SK-N-MC (cell line): Measurements from ENCODE around the gene AOC3.
"Not testable (repeated sequence)": the region's sequence is repeated elsewhere in the genome, so short reads cannot be mapped to it uniquely, and the experiment has no call there.

Source experiments
- DNase-seq: peaks from one replicate; pipeline ENCODE4 v3.0.0-alpha.2; 2011; ENCODE audit warnings: low read depth, low spot score
- H3K27ac ChIP-seq: fragments of 200-600 bp; sonication (generic); 2 replicates; pipeline ENCODE4 v1.5.1; 2016; ENCODE audit warnings: mixed run types
- H3K36me3 ChIP-seq: fragments of 200-600 bp; sonication (generic); 2 replicates; pipeline ENCODE4 v1.6.1; 2017; ENCODE audit warnings: antibody characterized with exemption, low read length, mixed read lengths; ENCODE audit not compliant: insufficient read depth
- H3K4me3 ChIP-seq: fragments of 200-600 bp; sonication (generic); 2 replicates; pipeline ENCODE4 v1.5.1; 2016
- H3K9ac ChIP-seq: fragments of 200-600 bp; sonication (generic); 2 replicates; pipeline ENCODE4 v1.8.0; 2017; ENCODE audit warnings: mixed run types, mixed read lengths; ENCODE audit not compliant: insufficient read length
- H3K9me3 ChIP-seq: fragments of 200-600 bp; sonication (generic); 2 replicates; pipeline ENCODE4 v1.6.1; 2017; ENCODE audit warnings: low read depth, mild to moderate bottlenecking, antibody characterized with exemption, low read length, moderate library complexity, mixed read lengths
- EZH2 ChIP-seq: fragments of 200-600 bp; sonication (generic); IDR thresholded peaks from one replicate; pipeline ENCODE4 v1.6.1; 2017; ENCODE audit warnings: antibody characterized with exemption
- FOXP2 ChIP-seq: optimal IDR thresholded peaks from 2 replicates; pipeline ENCODE3; 2011; ENCODE audit warnings: mild to moderate bottlenecking, moderate library complexity; ENCODE audit not compliant: insufficient read depth; ENCODE audit errors: extremely low read length, control extremely low read depth
- POLR2AphosphoS5 ChIP-seq: IDR thresholded peaks from 2 replicates; pipeline ENCODE4 v1.6.1; 2012; ENCODE audit warnings: mild to moderate bottlenecking, low read depth, low read length, borderline replicate concordance

Gene AOC3

DNA sequence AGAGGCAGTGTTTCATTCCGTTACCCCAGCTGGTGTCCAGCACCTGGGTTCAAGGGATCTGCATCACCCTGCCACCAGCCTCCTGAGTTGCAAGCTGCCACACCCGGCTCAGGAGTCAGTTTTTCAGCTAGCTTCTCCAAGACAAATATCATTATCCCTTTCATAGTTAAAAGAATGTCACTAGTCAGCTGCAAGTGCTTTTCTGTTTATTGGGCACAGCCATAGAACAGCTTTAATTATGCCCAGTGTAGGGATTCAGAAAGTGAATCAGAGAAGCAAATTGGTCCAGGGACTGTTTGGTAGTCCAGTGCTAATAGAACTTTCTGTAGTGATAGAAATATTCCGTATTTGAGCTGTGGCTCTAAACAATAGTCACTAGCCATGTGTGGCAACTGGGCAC, 2.9 kb upstream of the AOC3 start:
- Histone ChIP-seq H3K9me3 (no peaks in the 10 kb centered on the region), H3K27ac (no peak overlapping the region)
- DNase-seq: no peak

GRCh38 chr17:42849031-42849430, 2.0 kb upstream of the AOC3 start:
- DNase-seq: no peak
- TF ChIP-seq POLR2AphosphoS5 (no peak), EZH2 (no peak), FOXP2 (no peak)
- Histone ChIP-seq H3K27ac (no peak overlapping the region), H3K9ac (no peak overlapping the region), H3K4me3 (no peak overlapping the region), H3K36me3 (peaks cover 12% of the 10 kb centered on the region), H3K9me3 (no peaks in the 10 kb centered on the region)

More for the DNA sequence above, 2.9 kb upstream of the AOC3 start:
- no peak overlapping the region for H3K4me3 ChIP-seq
- H3K36me3 ChIP-seq: peaks cover 22% of the 10 kb centered on the region
- no peak overlapping the region for H3K9ac ChIP-seq
- TF ChIP-seq FOXP2: no peak

DNA sequence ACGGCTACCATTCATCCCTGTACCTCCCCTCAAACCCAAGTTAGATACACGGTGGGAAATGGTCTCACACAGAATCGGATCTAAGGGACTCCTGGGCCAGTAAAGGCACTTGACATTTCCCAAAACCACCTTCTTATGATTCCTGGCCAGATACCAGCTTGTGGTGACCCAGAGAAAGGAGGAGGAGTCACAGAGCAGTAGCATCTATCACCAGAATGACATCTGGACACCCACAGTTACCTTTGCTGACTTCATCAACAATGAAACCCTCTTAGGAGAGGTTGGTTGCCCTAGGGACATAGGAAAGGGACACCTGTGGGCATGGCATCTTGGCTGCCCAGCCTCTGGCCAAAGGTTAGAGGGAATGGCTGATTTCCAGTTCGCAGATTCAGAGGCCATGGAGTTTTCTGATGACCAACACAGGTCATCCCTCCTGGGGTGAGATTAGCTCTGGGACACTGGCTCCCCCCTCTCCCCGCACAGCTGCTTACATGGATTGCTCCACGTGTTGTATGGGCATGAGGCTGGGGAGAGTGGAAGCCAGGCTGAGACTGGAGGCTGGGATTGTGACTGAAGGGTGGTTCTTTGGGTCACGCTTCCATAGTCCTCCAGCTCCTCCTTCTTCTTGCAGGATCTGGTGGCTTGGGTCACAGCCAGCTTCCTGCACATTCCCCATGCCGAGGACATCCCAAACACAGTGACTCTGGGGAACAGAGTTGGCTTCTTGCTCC, 1.4 kb upstream of the AOC3 start:
- H3K4me3 ChIP-seq: no peak overlapping the region
- DNase-seq: no peak
- H3K36me3 ChIP-seq: peaks cover 7% of the 10 kb centered on the region; the same call in 1 of the 2 replicates
- no peaks in the 10 kb centered on the region for H3K9me3 ChIP-seq
- TF ChIP-seq EZH2: no peak
- TF ChIP-seq FOXP2: no peak
- TF ChIP-seq POLR2AphosphoS5: no peak
- H3K9ac ChIP-seq: no peak overlapping the region
- no peak overlapping the region for H3K27ac ChIP-seq

DNA sequence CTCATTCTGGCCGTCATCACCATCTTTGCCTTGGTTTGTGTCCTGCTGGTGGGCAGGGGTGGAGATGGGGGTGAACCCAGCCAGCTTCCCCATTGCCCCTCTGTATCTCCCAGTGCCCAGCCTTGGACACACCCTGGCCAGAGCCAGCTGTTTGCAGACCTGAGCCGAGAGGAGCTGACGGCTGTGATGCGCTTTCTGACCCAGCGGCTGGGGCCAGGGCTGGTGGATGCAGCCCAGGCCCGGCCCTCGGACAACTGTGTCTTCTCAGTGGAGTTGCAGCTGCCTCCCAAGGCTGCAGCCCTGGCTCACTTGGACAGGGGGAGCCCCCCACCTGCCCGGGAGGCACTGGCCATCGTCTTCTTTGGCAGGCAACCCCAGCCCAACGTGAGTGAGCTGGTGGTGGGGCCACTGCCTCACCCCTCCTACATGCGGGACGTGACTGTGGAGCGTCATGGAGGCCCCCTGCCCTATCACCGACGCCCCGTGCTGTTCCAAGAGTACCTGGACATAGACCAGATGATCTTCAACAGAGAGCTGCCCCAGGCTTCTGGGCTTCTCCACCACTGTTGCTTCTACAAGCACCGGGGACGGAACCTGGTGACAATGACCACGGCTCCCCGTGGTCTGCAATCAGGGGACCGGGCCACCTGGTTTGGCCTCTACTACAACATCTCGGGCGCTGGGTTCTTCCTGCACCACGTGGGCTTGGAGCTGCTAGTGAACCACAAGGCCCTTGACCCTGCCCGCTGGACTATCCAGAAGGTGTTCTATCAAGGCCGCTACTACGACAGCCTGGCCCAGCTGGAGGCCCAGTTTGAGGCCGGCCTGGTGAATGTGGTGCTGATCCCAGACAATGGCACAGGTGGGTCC, 607 bp downstream of the AOC3 start:
- H3K9me3 ChIP-seq, DNase-seq, H3K36me3 ChIP-seq, H3K4me3 ChIP-seq, H3K27ac ChIP-seq, H3K9ac ChIP-seq: not testable (repeated sequence)

GRCh38 chr17:42852351-42852750, 1.4 kb downstream of the AOC3 start:
- H3K27ac ChIP-seq: no peak overlapping the region
- H3K9ac ChIP-seq: no peak overlapping the region
- TF ChIP-seq EZH2 (no peak), FOXP2 (no peak), POLR2AphosphoS5 (no peak)
- DNase-seq: no peak
- H3K36me3 ChIP-seq: no peaks in the 10 kb centered on the region
- no peaks in the 10 kb centered on the region for H3K9me3 ChIP-seq
- H3K4me3 ChIP-seq: no peak overlapping the region

GRCh38 chr17:42853004-42853403, 2.0 kb downstream of the AOC3 start:
- TF ChIP-seq EZH2 (no peak), FOXP2 (no peak), POLR2AphosphoS5 (no peak)
- no peak overlapping the region for H3K27ac ChIP-seq
- H3K36me3 ChIP-seq: no peaks in the 10 kb centered on the region
- H3K4me3 ChIP-seq: no peak overlapping the region
- no peak overlapping the region for H3K9ac ChIP-seq
- no peaks in the 10 kb centered on the region for H3K9me3 ChIP-seq
- DNase-seq: no peak

- Histone ChIP-seq H3K36me3 (no peaks in the 10 kb centered on the region), H3K9ac (no peak overlapping the region), H3K4me3 (no peak overlapping the region), H3K9me3 (no peaks in the 10 kb centered on the region), H3K27ac (no peak overlapping the region)
- TF ChIP-seq EZH2 (no peak), POLR2AphosphoS5 (no peak), FOXP2 (no peak)
- no peak for DNase-seq
Observed at GRCh38 chr17:42853597-42853967, 2.6 kb downstream of the AOC3 start.

DNA sequence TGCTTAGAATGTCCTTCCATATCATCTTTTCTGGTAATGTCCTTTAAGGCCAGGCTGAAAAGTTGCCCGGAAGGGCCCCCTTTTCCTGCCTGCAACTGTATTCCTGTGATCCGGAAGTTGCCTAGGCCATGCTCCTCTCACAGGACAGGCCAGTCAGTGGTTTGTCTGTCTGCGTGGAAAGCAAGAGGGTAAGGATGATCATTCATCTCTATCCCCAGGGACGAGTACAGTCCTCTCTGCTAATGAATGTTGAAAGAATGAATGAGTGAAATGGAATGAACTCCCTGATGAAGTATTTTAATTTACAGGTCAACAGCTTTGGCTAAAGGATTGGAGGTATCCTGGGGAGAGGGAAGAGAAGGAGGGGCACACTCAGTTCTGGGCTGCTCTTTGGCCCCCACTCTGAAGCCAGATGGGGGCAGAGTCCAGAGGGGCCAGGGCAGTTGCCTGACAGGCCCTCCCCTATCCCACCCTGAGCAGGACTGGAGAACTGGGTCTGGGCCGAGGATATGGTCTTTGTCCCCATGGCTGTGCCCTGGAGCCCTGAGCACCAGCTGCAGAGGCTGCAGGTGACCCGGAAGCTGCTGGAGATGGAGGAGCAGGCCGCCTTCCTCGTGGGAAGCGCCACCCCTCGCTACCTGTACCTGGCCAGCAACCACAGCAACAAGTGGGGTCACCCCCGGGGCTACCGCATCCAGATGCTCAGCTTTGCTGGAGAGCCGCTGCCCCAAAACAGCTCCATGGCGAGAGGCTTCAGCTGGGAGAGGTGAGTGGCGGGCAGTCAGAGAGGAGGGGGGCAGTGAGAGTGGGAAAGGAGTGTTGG, 3.2 kb downstream of the AOC3 start:
- no peak for DNase-seq
- no peak overlapping the region for H3K9ac ChIP-seq
- no peaks in the 10 kb centered on the region for H3K36me3 ChIP-seq
- no peak for TF ChIP-seq POLR2AphosphoS5
- TF ChIP-seq FOXP2: no peak
- TF ChIP-seq EZH2: no peak
- no peaks in the 10 kb centered on the region for H3K9me3 ChIP-seq
- H3K27ac ChIP-seq: no peak overlapping the region
- no peak overlapping the region for H3K4me3 ChIP-seq
